ENCODE data around the gene LSM4. TPM values are rescaled to one million over a fixed set of nuclear protein-coding genes. Genes with fewer than 3 reads are reported as not detected.
A peak's percentile ranks its signal among the peaks of the same experiment; 100 is the strongest.

The LSM4 gene
- total and polyA plus RNA-seq, 2 of the 13 experiments (the other 11 are each of a cell fraction or from before 2014, with no cell fraction given) = 65.8 to 166 TPM

DNA sequence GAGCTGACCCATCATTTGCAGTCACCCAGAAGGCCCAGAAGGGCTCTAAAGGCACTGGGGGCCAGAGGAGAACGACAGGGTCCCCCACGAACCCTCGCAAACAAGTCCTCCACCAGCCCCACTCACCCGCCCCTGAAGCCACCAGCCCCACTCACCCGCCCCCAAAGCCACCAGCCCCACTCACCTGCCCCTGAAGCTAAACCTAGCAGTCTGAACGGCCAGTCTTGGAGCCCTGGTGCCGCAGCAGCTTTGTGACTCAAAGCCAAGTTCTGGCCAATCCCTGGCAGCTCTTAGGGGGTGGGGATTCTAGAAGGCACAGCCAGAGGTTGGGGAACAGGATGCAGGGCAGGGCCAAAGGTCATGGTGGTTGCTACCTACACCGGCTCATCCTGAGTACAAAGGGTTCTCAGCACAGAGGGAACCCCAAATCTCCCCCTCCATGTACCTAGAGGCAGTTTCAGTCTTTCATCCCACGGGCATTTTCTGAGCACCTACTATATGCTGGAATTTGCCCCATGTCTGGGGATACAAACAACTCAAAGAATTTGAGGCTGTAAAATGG, 48.6 kb downstream of the LSM4 start, which contains the start of gene IQCN (continued):
- TF ChIP-seq TOPORS (CRISPR knock-in tag; IDR thresholded peaks at IDR 0.05) (no peak), ZNF841 (CRISPR knock-in tag; IDR thresholded peaks at IDR 0.05; ENCODE audit: borderline replicate concordance) (no peak), ARHGAP35 (CRISPR knock-in tag; IDR thresholded peaks at IDR 0.05; ENCODE audit: borderline replicate concordance) (0 out of 2 replicates have a peak, but pooled peaks have one; percentile 17), AKAP8 (CRISPR knock-in tag; IDR thresholded peaks at IDR 0.05) (0 out of 2 replicates have a peak, but pooled peaks have one; percentile 37), U2AF1 (optimal IDR thresholded peaks at IDR 0.05; ENCODE audit: low read depth, low read length) (peak; percentile 74), ZBTB21 (CRISPR knock-in tag; IDR thresholded peaks at IDR 0.05) (no peak), KLF15 (CRISPR knock-in tag; IDR thresholded peaks at IDR 0.05; ENCODE audit: borderline replicate concordance) (no peak; the same call in 1 of the 2 replicates), KDM6A (CRISPR knock-in tag; IDR thresholded peaks at IDR 0.05; ENCODE audit: low read depth) (no peak), TEAD3 (CRISPR knock-in tag; optimal IDR thresholded peaks at IDR 0.05; ENCODE audit: borderline replicate concordance) (peak; percentile 48), ZNF768 (CRISPR knock-in tag; IDR thresholded peaks at IDR 0.05) (no peak), POLR2A (IDR thresholded peaks at IDR 0.05; ENCODE audit: insufficient read depth in 1 of 2, low read depth in 2 of 2, low read length in 2 of 2) (peak; percentile 4 to 45; a peak in 2 of 4 replicates), MTF2 (CRISPR knock-in tag; IDR thresholded peaks at IDR 0.05; ENCODE audit: borderline replicate concordance) (no peak), SOX6 (IDR thresholded peaks at IDR 0.05) (no peak), SOX6 (CRISPR knock-in tag; IDR thresholded peaks at IDR 0.05) (peak; percentile 28; the same call in 1 of the 2 replicates), ZNF34 (CRISPR knock-in tag; IDR thresholded peaks at IDR 0.05; ENCODE audit: borderline replicate concordance) (no peak), FIP1L1 (IDR thresholded peaks at IDR 0.05; ENCODE audit: borderline replicate concordance, insufficient read depth, low read depth, low read length) (no peak), TSC22D2 (CRISPR knock-in tag; IDR thresholded peaks at IDR 0.05; ENCODE audit: borderline replicate concordance) (no peak), ESRRA (CRISPR knock-in tag; IDR thresholded peaks at IDR 0.05; ENCODE audit: low read depth) (no peak; the same call in 1 of the 2 replicates), FLYWCH1 (CRISPR knock-in tag; IDR thresholded peaks at IDR 0.05) (no peak), ZNF644 (CRISPR knock-in tag; IDR thresholded peaks at IDR 0.05; ENCODE audit: low read depth) (no peak), ZNF724P (CRISPR knock-in tag; IDR thresholded peaks at IDR 0.05; ENCODE audit: borderline replicate concordance) (no peak)
- TF ChIP-seq, protein P1, sequence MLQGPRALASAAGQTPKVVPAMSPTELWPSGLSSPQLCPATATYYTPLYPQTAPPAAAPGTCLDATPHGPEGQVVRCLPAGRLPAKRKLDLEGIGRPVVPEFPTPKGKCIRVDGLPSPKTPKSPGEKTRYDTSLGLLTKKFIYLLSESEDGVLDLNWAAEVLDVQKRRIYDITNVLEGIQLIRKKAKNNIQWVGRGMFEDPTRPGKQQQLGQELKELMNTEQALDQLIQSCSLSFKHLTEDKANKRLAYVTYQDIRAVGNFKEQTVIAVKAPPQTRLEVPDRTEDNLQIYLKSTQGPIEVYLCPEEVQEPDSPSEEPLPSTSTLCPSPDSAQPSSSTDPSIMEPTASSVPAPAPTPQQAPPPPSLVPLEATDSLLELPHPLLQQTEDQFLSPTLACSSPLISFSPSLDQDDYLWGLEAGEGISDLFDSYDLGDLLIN (CRISPR knock-in tag; IDR thresholded peaks at IDR 0.05; ENCODE audit: borderline replicate concordance) = no peak
- TF ChIP-seq, protein P2, sequence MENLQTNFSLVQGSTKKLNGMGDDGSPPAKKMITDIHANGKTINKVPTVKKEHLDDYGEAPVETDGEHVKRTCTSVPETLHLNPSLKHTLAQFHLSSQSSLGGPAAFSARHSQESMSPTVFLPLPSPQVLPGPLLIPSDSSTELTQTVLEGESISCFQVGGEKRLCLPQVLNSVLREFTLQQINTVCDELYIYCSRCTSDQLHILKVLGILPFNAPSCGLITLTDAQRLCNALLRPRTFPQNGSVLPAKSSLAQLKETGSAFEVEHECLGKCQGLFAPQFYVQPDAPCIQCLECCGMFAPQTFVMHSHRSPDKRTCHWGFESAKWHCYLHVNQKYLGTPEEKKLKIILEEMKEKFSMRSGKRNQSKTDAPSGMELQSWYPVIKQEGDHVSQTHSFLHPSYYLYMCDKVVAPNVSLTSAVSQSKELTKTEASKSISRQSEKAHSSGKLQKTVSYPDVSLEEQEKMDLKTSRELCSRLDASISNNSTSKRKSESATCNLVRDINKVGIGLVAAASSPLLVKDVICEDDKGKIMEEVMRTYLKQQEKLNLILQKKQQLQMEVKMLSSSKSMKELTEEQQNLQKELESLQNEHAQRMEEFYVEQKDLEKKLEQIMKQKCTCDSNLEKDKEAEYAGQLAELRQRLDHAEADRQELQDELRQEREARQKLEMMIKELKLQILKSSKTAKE (CRISPR knock-in tag; IDR thresholded peaks at IDR 0.05; ENCODE audit: borderline replicate concordance) = no peak
- TF ChIP-seq, protein P3, sequence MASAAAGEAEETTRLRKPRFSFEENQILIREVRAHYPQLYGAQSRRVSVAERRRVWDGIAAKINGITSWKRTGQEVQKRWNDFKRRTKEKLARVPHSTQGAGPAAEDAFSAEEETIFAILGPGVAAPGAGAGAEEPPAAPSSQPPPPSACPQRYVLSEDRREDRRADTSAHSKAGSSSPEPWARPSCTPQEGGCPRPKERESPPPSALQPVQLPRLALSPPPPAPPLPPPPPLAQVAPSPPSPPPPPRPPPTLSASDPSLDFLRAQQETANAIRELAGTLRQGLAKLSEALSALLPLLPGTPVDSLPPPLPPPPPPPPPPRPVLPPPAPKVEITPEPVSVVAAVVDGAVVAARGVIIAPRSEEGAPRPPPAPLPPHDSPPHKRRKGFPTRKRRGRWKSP (CRISPR knock-in tag; IDR thresholded peaks at IDR 0.05) = no peak
- TF ChIP-seq, protein P4, sequence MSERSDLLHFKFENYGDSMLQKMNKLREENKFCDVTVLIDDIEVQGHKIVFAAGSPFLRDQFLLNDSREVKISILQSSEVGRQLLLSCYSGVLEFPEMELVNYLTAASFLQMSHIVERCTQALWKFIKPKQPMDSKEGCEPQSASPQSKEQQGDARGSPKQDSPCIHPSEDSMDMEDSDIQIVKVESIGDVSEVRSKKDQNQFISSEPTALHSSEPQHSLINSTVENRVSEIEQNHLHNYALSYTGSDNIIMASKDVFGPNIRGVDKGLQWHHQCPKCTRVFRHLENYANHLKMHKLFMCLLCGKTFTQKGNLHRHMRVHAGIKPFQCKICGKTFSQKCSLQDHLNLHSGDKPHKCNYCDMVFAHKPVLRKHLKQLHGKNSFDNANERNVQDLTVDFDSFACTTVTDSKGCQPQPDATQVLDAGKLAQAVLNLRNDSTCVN (CRISPR knock-in tag; IDR thresholded peaks at IDR 0.05; ENCODE audit: borderline replicate concordance) = no peak
